GM15510 (cell line): ENCODE measurements around the gene ABLIM3.

Experiments
- POLR2A ChIP-seq: IDR thresholded peaks from 3 replicates; pipeline ENCODE4 v1.6.1; 2011; ENCODE audit warnings: borderline replicate concordance; ENCODE audit not compliant: insufficient read length; ENCODE audit errors: extremely low read depth

ABLIM3 gene

GRCh38 chr5:149161850-149162249 is 20.6 kb downstream of the ABLIM3 start:
- TF ChIP-seq POLR2A = no peak

DNA sequence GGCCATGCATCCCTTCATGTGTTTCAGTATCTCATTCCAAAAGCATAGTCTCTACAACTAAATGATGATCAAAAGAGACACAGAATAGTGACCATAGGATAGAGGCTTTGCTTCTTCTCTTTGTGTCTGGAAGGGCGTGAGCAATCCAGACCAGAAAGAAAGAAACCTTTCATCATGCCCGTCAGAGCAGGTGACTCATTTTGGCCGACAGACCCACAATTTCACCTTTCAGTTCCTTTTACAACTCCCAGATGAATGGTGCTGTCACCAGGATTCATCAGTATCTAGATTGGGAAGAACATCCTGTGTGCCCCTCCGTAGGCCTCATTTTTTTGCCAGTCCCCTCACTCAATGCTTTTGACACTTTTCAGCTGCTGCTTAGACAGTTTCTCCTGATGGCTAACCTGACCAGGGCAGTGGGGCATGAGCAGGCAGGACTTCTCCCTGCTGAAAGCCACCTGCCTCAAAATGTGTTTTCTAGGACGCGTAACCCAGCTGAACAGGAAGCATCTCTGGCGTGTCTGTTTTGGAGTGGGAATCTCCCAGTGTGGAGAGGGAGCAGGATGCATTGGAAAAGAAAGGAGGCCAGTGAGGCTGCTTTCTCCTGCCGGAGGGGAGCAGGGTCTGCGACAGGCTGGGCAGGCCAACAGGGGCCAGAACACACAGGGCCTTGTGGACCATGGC is 21.2 kb downstream of the ABLIM3 start:
- no peak for TF ChIP-seq POLR2A

DNA sequence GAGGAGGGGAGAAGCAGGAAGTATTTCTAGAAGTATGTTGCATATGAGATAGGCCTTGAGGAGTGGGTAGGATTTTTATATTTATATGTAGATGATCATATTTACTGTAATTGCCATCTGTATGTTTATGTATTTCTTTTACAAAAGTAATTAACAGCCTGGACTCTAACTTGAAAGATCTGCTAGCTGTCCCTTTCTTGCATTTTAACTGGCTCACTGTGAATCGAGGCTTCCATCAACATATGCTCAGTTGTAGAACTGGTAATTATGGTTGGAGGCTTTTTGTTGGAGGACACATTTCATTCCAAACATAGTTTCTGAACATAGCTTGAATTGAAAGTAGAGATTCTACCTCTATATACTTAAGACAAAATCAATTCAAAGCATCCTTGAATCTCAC is 23.4 kb downstream of the ABLIM3 start:
- TF ChIP-seq POLR2A = no peak

GRCh38 chr5:149166128-149166527 is 24.8 kb downstream of the ABLIM3 start:
- no peak for TF ChIP-seq POLR2A

DNA sequence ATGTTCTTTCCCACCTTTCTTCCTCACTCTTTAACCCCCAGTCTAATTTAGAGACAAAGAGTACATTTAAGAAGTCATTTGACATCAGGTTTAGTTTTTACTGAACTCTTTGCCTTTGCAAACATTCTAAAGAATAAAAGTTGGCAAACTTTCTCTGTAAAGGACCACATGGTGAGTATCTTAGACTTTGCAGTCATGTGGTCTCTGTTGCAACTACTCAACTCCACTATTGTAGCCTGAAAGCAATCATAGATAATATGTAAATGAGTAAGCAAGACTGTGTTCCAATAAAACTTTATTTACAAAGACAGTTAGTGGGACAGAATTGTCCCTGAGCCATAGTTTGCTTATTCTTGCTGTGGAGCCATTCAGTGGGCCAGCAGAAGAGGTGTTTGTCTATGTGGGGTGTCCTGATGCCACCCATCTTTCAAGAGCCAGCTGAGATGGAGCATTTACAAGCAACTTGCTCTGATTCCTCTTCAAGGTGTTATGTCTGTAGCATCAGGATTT is 25.4 kb downstream of the ABLIM3 start:
- no peak for TF ChIP-seq POLR2A

DNA sequence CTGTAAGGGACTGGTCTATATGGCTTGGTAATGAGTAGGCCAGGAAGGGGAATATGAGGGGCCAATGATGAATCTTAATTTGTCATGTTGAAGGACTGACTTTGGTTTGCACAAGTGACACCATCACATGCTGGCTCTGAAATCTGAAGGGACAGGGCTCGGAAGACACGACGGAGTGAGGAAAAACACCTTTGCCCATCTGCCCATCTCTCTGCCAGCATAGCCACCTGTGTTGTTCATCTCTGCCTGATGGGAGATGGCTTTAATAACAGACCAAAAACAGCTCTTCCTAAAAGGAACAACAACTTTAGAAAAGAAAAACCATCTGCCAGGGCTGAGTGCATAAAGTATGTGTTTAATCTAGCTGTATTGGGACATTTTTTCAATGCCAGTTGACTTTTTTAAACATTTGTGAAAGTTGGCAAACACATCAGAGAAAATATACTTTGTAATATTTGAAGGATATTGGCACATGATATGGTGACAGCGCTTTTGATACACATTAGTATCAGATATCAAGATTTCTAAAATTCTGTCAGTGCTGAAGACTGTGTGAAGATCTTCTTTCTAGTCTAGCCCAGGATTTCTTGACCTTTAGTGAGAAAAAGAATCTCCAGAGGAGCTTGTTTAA is 27.1 kb downstream of the ABLIM3 start:
- no peak for TF ChIP-seq POLR2A

GRCh38 chr5:149170299-149170698 is 29.0 kb downstream of the ABLIM3 start:
- no peak for TF ChIP-seq POLR2A

- no peak for TF ChIP-seq POLR2A
Observed at GRCh38 chr5:149172261-149172660, 31.0 kb downstream of the ABLIM3 start.

- TF ChIP-seq POLR2A = no peak
Observed at GRCh38 chr5:149172709-149173505, 31.6 kb downstream of the ABLIM3 start.

- TF ChIP-seq POLR2A = no peak
Observed at GRCh38 chr5:149174847-149175234, 33.5 kb downstream of the ABLIM3 start.

- no peak for TF ChIP-seq POLR2A
Observed at GRCh38 chr5:149175346-149176105, 34.2 kb downstream of the ABLIM3 start.

GRCh38 chr5:149177339-149177843 is 36.1 kb downstream of the ABLIM3 start:
- no peak for TF ChIP-seq POLR2A

- no peak for TF ChIP-seq POLR2A
Observed at GRCh38 chr5:149177911-149178565, 36.7 kb downstream of the ABLIM3 start.

GRCh38 chr5:149181732-149182131 is 40.4 kb downstream of the ABLIM3 start:
- TF ChIP-seq POLR2A = no peak
